Panc1 (cell line): Measurements from ENCODE around the gene SPNS3.

Experiments used
- CTCF ChIP-seq: fragments of 450-650 bp; IDR thresholded peaks from 2 replicates; pipeline ENCODE4 v1.5.1; 2017; ENCODE audit warnings: mild to moderate bottlenecking
- POLR2AphosphoS5 ChIP-seq: IDR thresholded peaks from 2 replicates; pipeline ENCODE4 v1.6.1; 2012; ENCODE audit warnings: mild to moderate bottlenecking, low read depth, low read length, moderate library complexity
- TCF7L2 ChIP-seq: IDR thresholded peaks from 2 replicates; pipeline ENCODE4 v1.6.1; 2011; ENCODE audit warnings: mild to moderate bottlenecking, low read depth, low read length, inconsistent platforms

GRCh38 chr17:4509401-4509800 is 75.7 kb downstream of the SPNS3 start:
- no peak for TF ChIP-seq CTCF
- no peak for TF ChIP-seq POLR2AphosphoS5
- no peak for TF ChIP-seq TCF7L2
